HuH-7.5 (cell line): ENCODE measurements around the gene RALB.

Experiments
- DNase-seq: peaks from one replicate; pipeline ENCODE4 v3.0.0; 2011; ENCODE audit warnings: low spot score

Gene RALB

DNA sequence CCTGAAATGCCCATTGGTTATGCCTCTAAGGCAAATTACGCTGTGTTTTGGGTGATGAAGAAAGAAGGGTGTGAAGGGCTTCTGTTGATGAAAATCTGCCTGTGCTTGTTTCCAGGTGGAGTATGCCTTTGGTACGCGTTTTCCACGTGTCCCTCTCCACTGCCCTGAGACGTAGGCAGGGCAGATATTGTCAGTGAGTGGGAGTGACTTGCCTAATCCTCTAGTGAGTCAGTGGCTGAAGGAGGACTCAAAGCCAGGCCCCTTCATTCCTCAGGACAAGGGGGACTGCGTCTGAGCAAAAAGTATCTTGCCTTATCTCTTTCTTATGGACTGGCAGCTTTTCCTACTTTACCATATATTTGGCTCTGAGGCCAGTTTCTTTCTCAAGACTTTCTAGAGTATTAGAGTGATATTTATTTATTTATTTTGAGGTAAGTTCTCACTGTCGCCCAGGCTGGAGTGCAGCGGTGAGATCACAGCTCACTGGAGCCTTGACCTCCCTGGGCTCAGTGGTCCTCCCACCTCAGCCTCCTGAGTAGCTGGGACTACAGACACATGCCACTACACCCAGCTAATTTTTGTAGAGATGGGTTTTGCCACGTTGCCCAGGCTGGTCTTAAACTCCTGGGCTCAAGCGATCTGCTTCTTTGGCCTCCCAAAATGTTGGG, 10.2 kb downstream of the RALB start:
- no peak for DNase-seq

DNA sequence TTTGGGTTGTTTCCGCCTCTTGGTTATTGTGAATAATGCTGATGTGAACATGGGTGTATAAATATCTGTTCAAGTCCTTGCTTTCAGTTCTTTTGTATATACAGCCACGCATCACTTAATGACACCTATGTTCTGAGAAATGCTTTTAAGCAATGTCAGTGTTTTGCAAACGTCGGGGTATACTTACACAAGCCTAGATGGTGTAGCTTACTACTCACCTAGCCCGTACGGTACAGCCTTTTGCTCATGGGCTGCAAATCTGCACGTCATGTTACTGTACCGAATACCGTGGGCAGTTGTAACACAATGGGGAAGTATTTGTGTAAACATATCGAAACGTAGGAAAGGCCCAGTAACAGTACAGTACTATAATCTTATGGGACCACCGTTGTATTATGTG, 12.4 kb downstream of the RALB start:
- DNase-seq = no peak

DNA sequence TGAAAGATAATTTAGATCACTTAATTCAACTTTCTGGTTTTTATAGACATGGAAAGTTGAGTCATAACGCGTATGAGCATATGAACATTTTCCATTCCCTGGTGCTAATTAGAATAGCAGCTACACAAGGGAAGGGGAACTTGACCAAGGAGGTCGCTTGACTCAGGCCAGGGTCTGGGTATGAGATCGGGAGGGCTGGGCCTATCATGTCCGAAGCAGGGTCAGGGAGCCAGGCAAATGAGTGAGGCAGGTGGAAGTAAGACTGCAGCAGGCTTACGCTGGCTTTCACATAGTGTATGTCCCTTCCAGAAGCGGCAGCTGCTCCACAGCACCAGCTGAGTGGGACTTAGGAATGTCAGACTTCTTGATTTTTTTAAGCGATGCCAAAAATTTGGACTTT, 14.7 kb downstream of the RALB start:
- DNase-seq = no peak

DNA sequence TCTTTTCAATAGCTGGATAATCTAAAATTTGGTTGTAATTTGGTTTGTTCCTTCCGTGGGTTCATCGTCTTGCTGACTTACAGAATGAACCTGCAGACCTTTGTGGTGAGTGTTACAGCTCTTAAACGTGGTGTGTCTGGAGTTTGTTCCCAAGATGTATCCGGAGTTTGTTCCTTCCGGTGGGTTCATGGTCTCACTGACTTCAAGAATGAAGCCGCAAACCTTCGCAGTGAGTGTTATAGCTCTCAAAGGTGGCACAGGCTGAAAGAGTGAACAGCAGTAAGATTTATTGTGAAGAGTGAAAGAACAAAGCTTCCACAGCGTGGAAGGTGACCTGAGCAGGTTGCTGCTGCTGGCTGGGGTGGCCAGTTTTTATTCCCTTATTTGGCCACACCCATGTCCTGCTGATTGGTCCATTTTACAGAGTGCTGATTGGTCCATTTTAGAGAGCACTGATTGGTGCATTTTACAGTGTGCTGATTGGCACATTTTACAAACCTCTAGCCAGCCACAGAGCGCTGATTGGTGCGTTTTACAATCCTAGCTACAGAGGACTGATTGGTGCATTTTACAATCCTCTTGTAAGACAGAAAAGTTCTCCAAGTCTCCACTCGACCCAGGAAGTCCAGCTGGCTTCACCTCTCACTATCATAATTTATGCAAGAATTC, 16.6 kb downstream of the RALB start:
- no peak for DNase-seq

DNA sequence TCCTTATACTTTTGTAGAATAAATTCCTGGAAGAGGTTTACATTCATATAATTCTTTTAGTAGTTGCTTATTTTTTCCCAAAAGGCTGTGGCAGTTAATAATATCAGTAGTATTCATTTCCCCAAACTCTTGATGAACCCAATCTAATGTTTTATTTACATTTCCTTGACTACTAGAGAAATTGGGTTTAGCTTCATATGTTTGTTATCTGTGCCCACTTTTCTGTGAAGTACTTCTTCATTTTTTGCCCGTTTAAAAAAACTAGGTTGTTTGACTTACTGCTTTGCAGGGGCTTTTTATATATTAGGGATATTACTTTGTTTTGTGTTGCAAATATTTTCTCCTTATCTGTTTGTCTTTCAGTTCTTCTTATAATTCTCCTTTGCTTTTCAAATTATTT, 17.2 kb downstream of the RALB start:
- DNase-seq = no peak

DNA sequence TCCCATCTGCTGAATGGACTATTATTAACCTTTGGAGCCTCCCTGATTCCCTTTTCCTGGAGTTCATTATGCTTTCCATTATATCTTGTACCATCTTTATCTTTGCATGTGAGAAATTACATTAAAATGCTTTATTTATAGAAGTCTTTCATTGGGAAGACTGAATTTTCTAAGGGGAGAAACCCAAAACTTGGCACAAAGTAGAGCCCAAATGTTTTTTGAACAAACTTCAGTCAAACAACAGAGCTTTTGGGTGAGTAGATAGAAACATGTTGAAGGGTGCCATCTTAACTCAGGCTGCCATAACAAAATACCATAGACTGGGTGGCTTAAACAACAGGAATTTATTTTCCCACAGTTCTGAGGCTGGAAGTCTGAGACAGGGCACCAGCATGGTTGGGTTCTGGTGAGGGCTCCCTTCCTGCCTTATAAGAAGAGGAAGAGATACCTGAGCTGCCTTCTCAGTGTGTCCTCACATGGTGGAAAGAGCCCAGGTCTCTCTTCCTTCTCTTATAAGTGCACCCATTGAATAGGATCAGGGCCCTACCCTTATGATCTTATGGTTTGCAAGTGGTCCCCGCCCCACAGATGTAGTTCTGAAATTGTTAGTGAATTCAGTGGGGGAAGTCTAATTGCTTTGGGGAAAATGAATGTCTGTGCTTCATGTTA, 19.2 kb downstream of the RALB start:
- DNase-seq = no peak

DNA sequence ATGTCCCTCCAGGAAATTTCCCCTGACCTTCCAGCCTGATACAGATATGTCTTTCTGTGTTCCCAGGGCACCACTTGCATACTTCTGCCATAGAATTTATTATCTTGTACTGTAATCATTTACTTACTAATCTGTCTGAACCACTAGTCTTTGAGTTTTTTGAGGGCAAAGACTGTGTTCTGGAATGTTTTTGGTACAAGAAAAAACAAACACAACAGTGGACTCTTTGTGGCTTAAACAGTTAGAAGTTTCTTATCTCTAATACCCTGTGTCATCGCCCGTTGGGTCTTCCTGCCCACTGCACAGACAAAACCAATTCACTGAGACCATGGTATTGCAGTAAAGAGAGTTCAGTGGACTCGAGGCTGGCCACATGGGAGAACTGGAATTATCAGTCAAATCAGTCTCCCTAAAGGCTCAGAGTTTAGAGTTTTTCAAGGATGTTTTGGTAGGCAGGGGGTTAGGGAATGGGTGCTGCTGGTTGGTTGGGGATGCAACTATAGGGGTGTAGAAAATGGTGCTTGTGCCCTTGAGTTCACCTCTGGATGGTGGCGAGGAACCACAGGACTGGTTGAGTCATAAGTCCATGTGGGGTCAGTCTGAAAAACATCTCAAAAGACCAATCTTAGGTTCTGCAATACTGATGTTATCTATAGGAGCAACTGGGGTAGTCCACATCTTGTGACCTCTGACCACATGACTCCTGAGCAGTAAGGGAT, 20.3 kb downstream of the RALB start:
- DNase-seq = no peak

DNA sequence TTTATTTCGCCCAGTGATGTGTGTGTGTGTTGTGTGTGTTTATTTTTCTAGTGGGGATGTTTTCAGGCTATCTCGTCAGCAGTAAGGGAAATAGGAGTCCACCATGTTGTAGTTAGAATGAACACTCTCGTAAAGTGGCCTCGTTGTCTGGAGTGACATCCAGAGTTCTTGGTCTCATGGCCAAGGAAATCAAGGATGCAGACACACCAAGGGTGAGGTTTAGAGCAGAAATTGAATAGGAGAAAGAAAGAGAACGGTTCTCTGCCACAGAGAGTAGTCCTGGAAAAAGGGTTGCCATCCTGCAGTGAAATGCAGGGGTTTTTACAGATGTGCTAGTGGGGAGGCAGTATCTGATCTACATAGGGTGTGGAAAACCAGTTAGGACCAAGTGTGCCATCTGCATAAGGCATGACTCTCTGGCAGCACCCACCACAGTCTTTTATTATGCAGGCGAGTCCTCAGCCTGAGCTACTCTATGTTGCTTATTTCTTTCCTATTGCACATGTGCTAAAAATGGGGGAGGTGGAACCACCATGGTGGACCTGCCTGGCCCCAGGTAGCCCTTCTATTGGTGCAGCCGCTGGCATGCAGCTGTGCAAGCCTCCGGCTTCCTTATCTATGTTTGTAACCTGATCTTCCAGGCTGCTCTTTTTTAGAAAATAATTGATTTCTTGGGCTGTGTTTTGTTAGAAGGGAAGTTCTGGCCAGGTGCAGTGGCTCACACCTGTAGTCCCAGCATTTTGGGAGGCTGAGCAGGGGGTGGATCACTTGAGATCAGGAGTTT, 23.2 kb downstream of the RALB start:
- no peak for DNase-seq

DNA sequence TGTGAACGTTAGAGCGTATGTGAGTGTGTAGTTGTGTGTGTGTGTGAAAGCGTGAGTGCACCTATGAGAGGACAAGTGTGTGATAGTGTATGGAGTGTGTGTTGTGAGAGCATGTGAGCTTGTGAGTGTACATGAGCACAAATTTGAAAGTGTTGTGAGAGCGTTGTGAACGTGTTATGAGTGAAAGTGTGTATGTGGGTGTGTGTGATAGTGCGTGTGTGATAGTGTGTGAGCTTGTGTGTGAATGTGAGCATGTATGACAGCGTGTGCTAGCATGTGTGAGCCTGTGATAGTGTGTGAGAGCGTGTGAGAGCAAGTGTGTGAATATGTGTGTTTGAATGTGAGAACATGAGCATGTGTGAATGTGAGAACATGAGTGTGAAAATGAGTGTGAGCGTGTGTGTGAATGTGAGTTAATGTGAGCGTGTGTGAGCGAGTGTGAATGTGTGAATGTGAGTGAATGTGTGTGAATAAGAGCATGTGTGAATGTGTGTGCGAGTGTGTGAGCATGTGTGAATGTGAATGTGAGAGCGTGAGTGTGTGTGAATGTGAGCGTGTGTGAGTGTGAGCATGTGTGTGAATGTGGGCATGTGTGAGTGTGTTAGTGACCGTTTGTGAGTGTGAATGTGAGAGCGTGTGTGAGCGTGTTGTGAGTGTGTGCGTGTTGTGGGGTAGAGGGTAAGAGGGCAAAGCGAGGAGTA, 25.0 kb downstream of the RALB start:
- DNase-seq = no peak

DNA sequence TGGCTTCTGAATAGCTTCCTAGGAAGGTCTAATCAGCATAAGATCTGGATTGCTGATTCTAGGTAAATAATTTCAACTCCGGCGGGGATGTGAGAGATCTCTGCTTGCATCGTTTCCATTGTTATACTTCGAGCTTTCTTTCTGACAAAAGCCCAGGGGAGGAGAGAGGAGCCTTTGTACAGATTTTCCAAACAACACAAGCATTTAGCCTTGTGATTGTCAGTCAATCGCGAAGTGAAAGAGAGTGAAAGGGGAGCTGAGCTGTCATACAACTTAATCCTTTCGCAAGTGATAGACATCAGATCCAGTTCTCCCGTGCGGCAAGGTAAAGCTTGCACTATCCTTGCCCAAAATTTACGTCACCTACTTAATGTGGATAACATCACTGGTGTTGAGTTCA, 26.2 kb downstream of the RALB start:
- DNase-seq = no peak

DNA sequence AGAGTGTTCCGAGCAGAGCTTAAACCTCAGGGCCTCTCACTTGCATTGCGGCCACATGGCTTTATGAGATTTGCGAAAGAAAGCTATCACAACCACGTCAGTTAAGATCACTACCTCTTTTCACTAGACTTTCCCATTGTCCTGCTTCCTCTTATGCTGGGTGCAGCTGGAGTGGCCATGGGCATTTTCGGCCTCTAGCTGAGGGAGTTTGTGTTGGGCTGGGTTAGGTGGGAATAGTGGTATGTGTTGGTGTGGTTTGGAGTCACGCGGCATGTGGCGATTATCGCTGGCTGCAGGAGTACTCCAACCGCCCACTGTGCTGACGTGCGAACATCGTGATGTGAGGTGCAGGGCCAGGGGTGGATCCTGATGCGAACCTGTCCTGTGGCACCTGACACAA, 27.1 kb downstream of the RALB start:
- DNase-seq = no peak

DNA sequence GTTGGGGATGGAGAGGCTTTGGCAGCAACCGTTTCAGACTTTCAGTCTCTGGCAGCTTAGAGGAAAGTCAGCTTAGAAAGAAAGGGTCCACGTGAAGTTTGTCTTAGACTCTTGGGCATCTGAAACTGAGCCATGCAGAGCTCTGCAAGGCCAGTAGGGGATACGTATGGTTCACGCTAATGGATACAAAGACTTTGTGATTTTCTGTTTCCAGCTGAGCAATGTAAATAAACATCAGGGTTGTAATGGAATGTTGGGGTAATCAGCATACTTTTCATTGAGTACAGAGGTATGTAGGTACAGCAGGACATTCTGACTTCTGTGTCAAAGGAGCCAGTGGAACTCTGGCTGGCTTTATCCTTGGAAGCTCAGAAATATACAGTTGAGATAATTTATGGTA, 31.0 kb downstream of the RALB start:
- DNase-seq = no peak

DNA sequence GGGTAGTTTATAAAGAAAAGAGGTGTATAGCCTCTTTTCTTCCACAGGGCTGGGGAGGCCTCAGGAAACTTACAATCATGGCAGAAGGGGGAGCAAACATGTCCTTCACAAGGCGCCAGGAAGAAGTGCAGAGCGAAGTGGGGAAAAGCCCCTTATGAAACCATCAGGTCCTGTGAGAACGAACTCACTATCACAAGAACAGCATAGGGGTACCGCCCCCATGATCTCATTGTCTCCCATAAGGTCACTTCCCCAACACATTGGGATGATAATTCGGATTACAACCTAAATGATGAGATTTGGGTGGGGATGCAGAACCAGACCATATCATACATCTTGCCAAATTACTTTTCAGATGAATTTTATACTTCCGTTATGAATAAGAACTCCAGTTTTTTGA, 32.4 kb downstream of the RALB start:
- no peak for DNase-seq

DNA sequence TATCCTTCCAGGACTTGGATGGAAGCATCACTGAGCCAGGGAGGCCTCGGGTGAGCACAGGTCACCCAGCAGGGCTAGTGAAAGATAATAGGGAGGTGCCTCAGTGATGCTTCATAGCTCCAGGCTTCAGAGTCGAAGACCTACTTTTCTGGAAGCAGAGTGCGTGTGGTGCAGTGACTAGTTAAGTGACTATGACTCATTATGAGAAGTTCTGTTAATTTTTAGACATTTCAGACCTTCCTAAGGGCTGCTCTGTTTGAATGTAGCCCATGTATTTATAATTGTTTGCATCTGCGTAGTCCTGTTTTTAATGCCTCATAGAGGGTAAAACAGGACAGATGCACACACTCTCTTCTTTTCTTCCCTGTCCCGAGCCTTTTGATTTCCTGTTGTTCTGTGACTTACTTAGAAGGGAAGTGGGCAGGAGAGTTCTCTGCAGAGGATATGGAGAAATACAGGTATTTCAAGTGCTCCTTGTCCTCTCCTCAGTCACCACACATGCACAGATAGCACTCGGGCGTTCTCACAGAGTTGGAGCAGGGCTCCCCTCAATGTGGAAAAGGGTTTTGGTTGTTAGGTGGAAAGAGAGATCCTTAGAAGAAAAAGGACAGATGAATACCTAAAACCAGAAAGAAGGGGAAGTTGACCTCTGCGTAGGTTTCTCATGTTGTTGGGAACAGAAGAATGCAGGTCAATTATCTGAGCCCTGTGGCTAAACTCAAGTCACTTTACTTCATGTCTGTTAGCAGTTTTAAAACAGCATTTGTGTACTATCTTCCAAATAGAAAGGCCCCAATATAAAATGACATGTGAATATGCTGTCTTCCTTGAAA, 34.7 kb downstream of the RALB start:
- no peak for DNase-seq

DNA sequence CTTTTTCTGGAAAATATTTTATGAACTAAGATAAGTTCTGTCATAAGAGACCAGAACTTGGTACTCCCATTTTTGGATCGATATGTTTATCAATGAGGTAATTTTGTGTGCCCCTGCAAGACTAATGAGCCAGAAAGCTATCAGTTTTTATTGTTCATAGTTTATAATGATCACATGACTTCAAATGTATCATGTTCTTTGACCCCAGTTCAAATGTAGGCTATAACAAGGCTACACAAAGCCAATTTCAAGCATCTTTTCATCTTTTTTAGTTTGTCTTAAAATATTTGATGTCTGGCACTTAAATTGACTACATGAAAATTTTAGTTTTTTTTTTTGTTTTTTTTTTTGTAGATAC, 35.3 kb downstream of the RALB start:
- no peak for DNase-seq

DNA sequence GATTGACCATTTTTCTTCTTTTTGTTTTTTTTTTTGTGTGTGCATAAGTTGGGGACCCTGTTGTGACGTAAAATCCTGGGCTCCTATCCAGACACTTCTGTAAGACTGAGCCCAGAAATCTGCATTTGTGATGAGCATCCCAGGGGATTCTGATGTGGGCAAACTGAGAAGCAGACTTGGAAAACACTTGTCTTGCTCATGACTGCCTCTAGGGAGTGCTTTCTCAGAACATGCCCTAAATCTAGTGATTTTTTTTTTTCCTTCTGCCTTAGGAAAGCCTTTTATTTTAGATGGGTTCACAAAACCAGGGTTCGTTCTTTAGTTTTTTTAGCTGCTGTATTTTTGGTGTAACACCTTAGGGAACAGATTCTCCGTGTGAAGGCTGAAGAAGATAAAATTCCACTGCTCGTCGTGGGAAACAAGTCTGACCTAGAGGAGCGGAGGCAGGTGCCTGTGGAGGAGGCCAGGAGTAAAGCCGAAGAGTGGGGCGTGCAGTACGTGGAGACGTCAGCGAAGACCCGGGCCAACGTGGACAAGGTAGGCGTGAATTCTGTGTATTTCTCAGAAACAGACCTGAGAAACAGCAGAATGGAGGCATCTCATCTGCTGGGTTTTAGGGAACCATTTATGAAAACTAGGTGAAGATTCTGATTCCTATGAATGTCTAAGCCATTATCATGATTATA, 36.7 kb downstream of the RALB start:
- no peak for DNase-seq

DNA sequence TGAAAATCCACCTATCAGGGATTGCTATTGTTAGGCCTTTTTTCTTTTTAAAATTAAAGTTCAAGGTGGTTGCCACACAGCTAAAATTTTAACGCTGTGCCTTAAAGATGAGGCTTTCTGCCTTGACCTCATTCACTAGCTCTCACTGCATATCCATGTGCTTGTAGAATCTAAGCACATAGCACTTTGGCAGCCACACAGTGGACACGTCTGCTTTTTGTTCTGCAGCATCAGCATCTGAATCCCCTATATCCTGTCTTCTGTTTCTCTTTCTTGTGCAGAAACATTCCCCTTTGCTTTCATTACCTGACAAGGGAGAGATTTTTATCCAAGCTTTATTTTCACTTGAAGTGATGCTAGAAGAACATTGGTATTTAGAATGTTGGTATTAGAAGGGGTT, 38.1 kb downstream of the RALB start:
- DNase-seq = no peak

DNA sequence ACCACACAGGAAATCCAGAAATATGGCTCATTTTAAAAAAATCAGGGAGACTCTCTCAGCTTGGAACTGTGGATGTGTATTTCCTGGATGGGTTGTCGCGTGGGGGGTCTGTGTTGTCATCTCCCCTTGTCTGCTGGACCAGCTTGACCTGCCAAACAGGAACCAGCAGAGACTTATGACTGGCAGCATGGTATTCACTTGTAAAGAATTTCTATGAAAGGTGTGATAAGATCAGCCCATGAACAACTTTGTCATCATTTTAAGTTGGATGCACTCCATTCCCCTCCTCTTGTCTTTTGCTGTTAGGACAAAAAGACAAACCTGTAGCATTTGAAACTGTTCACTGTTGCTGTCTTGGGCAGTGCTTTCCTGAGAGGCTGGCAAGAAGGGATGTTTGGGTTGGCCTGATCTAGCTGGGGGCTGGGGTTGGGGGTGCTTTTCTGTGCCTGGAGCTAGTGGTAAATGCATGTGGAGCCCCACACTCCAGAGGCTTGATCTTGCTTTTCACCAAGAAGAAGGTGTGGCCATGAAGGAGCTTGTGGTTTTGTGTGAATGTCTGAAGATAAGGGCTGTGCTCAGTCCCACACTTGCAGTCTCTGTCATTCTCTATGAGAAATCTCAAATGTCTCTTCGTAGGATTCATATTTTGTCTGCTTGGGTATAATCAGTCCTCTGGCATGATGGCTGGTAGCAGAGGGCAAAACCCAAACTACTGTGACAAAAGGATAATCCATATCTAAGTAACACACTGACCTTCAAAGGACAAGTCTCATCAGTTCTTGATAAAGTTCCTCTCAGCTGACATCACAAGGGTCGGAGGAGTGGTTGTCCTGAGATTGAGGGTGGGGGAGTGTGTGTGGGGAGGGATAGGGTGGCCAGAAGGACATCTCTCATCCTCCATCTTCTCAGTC, 39.0 kb downstream of the RALB start:
- no peak for DNase-seq
